HG02884 (cell line): ENCODE data around the gene RHOJ.
"Not testable (repeated sequence)": the region's sequence is repeated elsewhere in the genome, so short reads cannot be mapped to it uniquely, and the experiment has no call there.

Experiments
- ATAC-seq: cut with Tn5 transposase; IDR thresholded peaks from one replicate; pipeline ENCODE4 v1.9.1; 2021; ENCODE audit warnings: mild to moderate bottlenecking, moderate library complexity; ENCODE audit not compliant: unreplicated experiment

RHOJ gene

GRCh38 chr14:63204407-63205043 lies at the start of gene RHOJ:
Gene RHOJ (plus strand): TSS chr14:63204443. CDS start chr14:63204870, 427 bp downstream.
- ATAC-seq, result no peak

GRCh38 chr14:63155511-63156185 lies 48.6 kb upstream of the RHOJ start:
- no peak for ATAC-seq

- no peak for ATAC-seq
These were observed 47.0 kb upstream of the RHOJ start for GRCh38 chr14:63157195-63157594.

GRCh38 chr14:63163306-63163705 lies 40.9 kb upstream of the RHOJ start:
- ATAC-seq, result no peak

GRCh38 chr14:63164108-63164683 lies 40.0 kb upstream of the RHOJ start:
- ATAC-seq, result no peak

GRCh38 chr14:63165267-63165666 lies 39.0 kb upstream of the RHOJ start:
- not testable (repeated sequence) for ATAC-seq

GRCh38 chr14:63167044-63167443 lies 37.2 kb upstream of the RHOJ start:
- ATAC-seq, result no peak

- ATAC-seq, result no peak
These were observed 29.5 kb upstream of the RHOJ start for GRCh38 chr14:63174760-63175191.

GRCh38 chr14:63175531-63175930 lies 28.7 kb upstream of the RHOJ start:
- no peak for ATAC-seq

GRCh38 chr14:63178912-63179311 lies 25.3 kb upstream of the RHOJ start:
- ATAC-seq, result no peak

- no peak for ATAC-seq
These were observed 24.9 kb upstream of the RHOJ start for GRCh38 chr14:63179383-63179782.

- ATAC-seq, result no peak
These were observed 24.2 kb upstream of the RHOJ start for GRCh38 chr14:63180011-63180410.

GRCh38 chr14:63182968-63183367 lies 21.3 kb upstream of the RHOJ start:
- ATAC-seq, result no peak

- no peak for ATAC-seq
These were observed 17.8 kb upstream of the RHOJ start for GRCh38 chr14:63186453-63186852.

- no peak for ATAC-seq
These were observed 13.0 kb upstream of the RHOJ start for GRCh38 chr14:63191211-63191610.

GRCh38 chr14:63192085-63192484 lies 12.2 kb upstream of the RHOJ start:
- no peak for ATAC-seq

- no peak for ATAC-seq
These were observed 11.0 kb upstream of the RHOJ start for GRCh38 chr14:63193236-63193635.

- ATAC-seq, result no peak
These were observed 4.1 kb upstream of the RHOJ start for GRCh38 chr14:63200035-63200740.

GRCh38 chr14:63200767-63201166 lies 3.5 kb upstream of the RHOJ start:
- no peak for ATAC-seq

- ATAC-seq, result no peak
These were observed 1.2 kb upstream of the RHOJ start for GRCh38 chr14:63203015-63203414.

- ATAC-seq, result no peak
These were observed 431 bp upstream of the RHOJ start for GRCh38 chr14:63203618-63204406.
